ENCODE results near the gene RALGAPB.

DNA sequence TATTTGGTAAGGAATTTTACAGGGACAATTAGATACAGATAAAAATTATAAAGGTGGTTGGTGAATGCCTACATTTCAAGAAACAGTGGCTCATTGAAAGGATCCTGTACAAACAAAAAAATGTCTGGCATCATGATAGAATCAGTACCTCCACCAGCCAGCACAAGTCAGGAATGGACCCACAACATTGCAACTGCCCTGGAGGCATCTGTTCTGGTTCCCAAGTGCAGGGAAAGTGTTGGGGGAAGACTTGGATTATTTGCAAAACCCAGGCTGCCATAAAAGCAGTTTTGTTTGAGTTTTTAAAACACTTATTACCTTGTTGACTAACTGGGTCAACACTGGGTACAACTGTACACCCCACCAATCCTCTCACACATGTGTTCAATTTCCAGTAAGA, 153.3 kb downstream of the RALGAPB start:
- TF ChIP-seq POLR2A (IDR thresholded peaks at IDR 0.05) (no peak), POLR2AphosphoS5 (IDR thresholded peaks at IDR 0.05) (no peak)
- TF ChIP-seq, protein P1, sequence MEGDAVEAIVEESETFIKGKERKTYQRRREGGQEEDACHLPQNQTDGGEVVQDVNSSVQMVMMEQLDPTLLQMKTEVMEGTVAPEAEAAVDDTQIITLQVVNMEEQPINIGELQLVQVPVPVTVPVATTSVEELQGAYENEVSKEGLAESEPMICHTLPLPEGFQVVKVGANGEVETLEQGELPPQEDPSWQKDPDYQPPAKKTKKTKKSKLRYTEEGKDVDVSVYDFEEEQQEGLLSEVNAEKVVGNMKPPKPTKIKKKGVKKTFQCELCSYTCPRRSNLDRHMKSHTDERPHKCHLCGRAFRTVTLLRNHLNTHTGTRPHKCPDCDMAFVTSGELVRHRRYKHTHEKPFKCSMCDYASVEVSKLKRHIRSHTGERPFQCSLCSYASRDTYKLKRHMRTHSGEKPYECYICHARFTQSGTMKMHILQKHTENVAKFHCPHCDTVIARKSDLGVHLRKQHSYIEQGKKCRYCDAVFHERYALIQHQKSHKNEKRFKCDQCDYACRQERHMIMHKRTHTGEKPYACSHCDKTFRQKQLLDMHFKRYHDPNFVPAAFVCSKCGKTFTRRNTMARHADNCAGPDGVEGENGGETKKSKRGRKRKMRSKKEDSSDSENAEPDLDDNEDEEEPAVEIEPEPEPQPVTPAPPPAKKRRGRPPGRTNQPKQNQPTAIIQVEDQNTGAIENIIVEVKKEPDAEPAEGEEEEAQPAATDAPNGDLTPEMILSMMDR (IDR thresholded peaks at IDR 0.05) = no peak

Measured in breast epithelium (tissue), 3 donors.